Muscle layer of colon (tissue), 2 donors: ENCODE results near the gene DBNL.
A peak's percentile ranks its signal among the peaks of the same experiment; 100 is the strongest.
"Not testable (repeated sequence)": the region's sequence is repeated elsewhere in the genome, so short reads cannot be mapped to it uniquely, and the experiment has no call there.

Source experiments
- H3K27ac ChIP-seq: one replicate; pipeline ENCODE4 v1.7.0; 2013; ENCODE audit warnings: low read depth, mild to moderate bottlenecking, low read length, moderate library complexity
- H3K27me3 ChIP-seq, 2 donors: one replicate each; pipeline ENCODE4 v1.7.0; 2013; ENCODE audit warnings: low read length in 2 of 2, mild to moderate bottlenecking in 2 of 2; ENCODE audit not compliant: insufficient read depth in 2 of 2, control insufficient read depth in 1 of 2
- H3K36me3 ChIP-seq: one replicate; pipeline ENCODE4 v1.7.0; 2013; ENCODE audit warnings: mild to moderate bottlenecking, low read length; ENCODE audit not compliant: insufficient read depth
- H3K4me1 ChIP-seq: one replicate; pipeline ENCODE4 v1.7.0; 2013; ENCODE audit warnings: mild to moderate bottlenecking, low read length; ENCODE audit not compliant: insufficient read depth
- H3K4me3 ChIP-seq, 2 donors: one replicate each; pipeline ENCODE4 v1.7.0; 2013; ENCODE audit warnings: low read length in 2 of 2, low read depth in 1 of 2, mild to moderate bottlenecking in 1 of 2, moderate library complexity in 1 of 2
- H3K9ac ChIP-seq: one replicate; pipeline ENCODE4 v1.7.0; 2013; ENCODE audit warnings: low read length
- H3K9me3 ChIP-seq: one replicate; pipeline ENCODE4 v1.7.0; 2013; ENCODE audit warnings: mild to moderate bottlenecking, low read length
- donor health status: abdominal sarcoma.
- donor health status: Adenocarcinoma of cecum.

The DBNL gene

DNA sequence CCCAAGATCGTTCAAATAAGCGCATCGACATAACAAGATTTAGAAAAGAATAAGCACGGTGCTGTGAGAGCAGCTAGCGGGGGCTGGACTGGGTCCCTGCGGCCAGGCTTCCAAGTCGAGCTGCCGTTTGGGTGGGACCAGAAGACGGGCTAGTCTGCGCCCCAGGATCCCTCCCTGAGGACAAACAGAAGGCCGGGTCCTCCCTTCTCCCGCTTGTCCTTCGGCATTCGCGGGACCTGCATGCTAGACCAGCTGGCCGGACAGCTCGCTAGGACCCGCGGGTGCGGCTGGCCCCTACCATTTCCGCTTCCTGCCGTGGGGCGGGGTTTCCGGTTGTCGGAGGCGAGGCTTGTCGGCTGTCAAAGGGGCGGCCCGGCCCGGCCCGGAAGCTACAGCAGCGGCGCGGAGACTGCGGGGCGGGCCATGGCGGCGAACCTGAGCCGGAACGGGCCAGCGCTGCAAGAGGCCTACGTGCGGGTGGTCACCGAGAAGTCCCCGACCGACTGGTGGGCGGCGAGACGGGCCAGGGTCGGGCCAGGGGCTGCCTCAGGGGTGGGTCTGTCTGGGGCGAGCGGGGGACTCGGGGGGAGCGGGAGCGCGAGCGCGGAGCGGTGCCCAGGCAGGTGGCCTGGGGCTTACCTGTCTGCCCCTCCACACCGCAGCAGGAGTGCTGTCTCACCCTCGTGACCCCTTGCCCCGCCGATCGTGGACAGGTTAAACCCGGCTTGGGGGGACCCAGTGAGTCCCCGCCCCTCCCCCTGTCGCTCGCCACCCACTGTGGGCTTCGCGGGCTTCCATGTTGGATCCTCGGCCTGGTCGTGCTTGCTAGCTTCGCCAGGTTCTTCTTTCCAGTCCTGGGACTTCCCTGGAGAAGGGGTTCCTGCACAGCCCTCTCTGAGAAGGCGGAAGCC lies at the start of gene DBNL:
Gene DBNL, plus strand, starts transcription at position 388 of the 911 bp plus-strand sequence. Its CDS starts 36 bp downstream, at position 424.
- Histone ChIP-seq H3K9me3 (no peaks in the 10 kb centered on the region), H3K4me1 (peaks cover 24% of the 10 kb centered on the region), H3K27ac (peak within 1 kb of the TSS; percentile 86), H3K9ac (peak within 1 kb of the TSS; percentile 82), H3K27me3 (no peaks in the 10 kb centered on the region), H3K4me3 (peak within 1 kb of the TSS; percentile 64 to 92), H3K36me3 (peaks cover 12% of the 10 kb centered on the region)

DNA sequence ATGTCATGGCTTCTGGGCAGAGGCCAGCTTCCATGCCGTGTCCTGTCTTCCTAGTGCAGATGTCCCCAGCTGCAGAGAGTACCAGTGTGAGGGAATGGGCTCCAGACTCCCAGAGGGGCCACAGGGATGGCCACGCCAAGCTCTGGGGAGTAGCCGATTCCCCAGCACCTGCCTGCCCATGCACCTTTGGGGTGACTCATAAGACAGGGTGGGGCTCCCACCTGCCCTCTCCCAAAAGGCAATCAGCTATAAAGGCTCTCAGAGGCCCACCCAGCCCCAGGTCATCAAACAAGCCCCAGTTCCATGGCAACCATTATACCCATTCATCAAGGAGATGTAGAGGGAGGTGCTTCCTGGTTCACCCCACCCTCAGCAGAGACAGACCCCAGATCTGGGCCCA lies 47.0 kb upstream of the DBNL start, which contains the start of gene SPDYE1:
Gene SPDYE1, plus strand, starts transcription at position 366 of the 400 bp plus-strand sequence. CDS start 2,053 bp downstream, outside the sequence.
- not testable (repeated sequence) for H3K4me1 ChIP-seq, H3K9ac ChIP-seq, H3K9me3 ChIP-seq, H3K4me3 ChIP-seq, H3K27ac ChIP-seq, H3K27me3 ChIP-seq, H3K36me3 ChIP-seq

DNA sequence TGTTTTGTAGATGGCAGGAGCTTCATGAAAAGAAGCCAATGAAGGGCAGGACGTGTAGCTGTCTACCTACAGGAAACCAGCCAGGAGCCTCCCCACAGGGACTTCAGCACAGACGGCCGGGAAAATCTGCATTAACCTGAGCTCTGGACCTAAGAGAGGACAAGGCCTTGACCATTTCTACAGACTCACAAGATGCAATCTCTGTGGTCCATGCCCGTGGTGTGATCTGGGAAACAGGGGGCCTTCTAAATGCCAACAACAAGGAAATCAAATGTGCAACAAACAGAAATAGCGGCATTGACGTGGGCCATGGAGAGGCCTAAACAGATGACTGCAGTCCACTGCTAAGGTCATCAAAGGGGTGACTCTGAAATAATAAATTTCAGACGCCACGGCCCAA lies 32.4 kb upstream of the DBNL start:
- H3K9me3 ChIP-seq, H3K4me1 ChIP-seq, H3K9ac ChIP-seq, H3K4me3 ChIP-seq, H3K27me3 ChIP-seq, H3K36me3 ChIP-seq, H3K27ac ChIP-seq: not testable (repeated sequence)

DNA sequence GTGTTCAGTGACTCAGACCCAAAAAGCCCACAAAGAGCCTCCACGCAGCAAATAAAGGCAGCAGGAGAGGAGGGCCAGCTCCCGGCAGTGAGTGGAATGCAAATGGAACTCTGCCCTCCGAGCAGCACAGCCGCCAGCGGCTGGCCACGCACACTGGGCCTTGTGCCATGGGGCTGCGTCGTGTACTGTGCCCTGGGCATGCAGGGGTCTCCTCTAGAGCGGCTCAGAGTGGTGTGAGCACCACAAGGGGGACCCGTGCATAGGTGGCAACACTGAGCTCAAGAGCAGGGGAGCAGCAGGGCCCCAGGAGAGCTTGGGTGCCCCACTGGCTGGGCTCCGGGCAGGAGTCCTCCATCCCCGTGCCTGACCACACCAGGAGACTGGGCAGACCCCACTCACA lies 29.4 kb upstream of the DBNL start:
- not testable (repeated sequence) for H3K36me3 ChIP-seq, H3K9me3 ChIP-seq, H3K4me1 ChIP-seq

DNA sequence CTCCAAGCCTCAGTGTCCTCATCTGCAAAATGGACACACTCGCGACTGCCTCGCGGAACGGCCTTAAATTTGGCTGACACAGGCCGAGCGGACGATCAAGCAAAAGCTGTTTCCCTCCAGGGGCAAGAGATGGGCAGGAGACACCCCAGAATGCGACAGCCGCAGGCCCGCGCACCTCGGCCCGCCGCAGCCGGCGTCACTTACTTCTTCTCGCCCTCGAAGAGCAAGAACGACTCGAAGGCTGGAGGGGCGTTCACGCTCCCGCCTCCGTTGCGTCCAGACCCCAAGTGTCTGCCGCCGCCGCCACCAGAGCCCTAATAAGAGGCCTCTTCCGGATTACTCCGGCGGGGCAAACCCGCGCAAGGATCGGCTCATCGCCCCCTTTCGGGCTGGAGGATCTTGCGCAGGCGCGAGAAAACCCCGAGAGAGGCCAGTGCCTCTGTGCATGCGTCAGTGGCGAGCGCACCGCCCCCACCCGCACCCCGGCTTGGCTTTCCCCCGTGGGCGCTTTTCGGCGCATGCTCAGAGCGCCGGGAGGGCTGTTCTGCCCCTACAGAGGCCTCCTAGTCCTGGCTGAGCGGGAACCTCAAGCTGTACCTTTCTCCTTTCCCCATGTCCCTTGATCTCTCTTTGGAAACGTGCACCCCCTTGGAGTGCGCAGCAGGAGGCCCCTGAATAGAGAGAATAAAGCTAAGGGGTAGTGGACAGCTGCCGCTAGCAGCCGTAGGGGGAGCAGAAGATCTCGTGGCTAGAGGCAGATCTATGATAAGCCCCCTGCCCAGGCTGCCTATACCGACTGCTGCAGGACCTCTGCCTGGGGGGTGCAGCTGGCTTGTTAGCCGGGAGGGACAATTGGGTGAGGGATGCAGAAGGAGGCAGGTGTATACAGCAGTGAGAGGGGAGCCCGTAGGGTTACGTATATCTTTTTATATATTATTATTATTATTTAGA lies 25.4 kb upstream of the DBNL start:
- H3K9me3 ChIP-seq, H3K4me1 ChIP-seq, H3K27me3 ChIP-seq, H3K36me3 ChIP-seq, H3K27ac ChIP-seq: not testable (repeated sequence)
- H3K4me3 ChIP-seq, result peak overlapping the region; percentile 64 to 70
- peak overlapping the region; percentile 61 for H3K9ac ChIP-seq

More for the DNA sequence above, 29.4 kb upstream of the DBNL start:
- H3K4me3 ChIP-seq, H3K27ac ChIP-seq, H3K27me3 ChIP-seq, H3K9ac ChIP-seq: not testable (repeated sequence)

DNA sequence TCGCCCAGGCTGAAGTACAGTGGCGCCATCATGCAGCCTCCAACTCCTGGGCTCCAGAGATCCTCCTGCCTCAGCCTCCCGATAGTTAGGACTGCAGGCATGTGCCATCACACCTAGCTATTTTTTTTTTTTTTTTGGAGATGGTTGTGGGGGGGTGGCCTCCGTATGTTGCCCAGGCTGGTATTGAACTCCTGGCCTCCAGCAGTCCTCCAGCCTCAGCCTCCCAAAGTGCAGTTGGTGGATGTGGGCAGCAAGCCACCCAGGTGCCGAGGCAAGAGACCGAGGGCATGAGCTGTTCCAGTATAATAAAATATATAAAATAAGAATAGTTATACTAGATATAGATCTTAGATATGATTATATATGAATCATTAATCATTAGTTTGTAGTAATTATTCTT lies 24.7 kb upstream of the DBNL start:
- H3K27ac ChIP-seq, H3K9me3 ChIP-seq, H3K9ac ChIP-seq, H3K4me3 ChIP-seq, H3K27me3 ChIP-seq, H3K4me1 ChIP-seq, H3K36me3 ChIP-seq: not testable (repeated sequence)

DNA sequence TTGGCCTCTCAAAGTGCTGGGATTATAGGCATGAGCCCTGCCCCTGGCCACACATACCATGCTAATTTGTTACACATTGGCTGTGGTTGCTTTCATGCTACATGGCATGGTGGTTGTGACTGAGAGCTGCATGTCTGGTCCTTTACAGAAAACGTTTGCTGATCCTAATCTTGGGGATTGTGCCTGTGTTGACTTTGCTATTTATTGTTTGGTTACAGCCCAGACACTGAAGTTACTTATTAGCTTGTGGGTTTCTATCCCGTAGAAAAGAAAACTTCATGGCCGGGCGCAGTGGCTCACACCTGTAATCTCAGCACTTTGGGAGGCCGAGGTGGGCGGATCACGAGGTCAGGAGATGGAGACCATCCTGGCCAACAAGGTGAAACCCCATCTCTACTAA lies 22.4 kb upstream of the DBNL start:
- H3K27me3 ChIP-seq, H3K36me3 ChIP-seq, H3K4me3 ChIP-seq, H3K9me3 ChIP-seq, H3K9ac ChIP-seq, H3K4me1 ChIP-seq, H3K27ac ChIP-seq: not testable (repeated sequence)

DNA sequence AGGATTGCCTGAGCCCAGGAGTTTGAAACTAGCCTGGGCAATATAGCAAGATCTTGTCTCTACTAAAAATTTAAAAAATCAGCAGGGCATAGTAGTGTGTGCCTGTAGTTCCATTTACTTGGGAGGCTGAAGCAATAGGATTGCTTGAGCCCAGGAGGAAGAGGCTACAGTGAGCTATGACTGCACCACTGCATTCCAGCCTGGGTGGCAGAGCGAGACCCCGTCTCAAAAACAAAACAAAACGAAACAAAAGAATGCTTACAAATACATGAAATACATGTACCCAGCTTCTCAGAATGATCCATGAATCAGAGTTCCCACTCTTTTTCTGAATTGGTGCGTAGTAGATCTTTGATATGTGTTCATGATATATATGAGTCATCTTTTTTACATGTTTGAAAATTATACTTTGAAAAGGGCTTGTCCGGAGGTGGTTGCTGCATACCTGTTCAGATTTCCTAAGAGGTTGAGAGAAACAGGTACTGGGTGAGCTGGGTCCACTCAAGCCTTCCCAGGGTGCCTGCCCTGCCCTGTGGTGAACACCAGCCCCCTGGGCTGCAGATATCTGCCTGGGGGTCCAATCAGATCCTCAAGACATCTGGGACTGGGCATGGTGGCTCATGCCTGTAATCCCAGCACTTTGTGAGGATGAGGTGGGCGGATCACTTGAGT lies 21.6 kb upstream of the DBNL start:
- not testable (repeated sequence) for H3K36me3 ChIP-seq, H3K9me3 ChIP-seq, H3K27ac ChIP-seq, H3K9ac ChIP-seq, H3K4me1 ChIP-seq, H3K4me3 ChIP-seq, H3K27me3 ChIP-seq

DNA sequence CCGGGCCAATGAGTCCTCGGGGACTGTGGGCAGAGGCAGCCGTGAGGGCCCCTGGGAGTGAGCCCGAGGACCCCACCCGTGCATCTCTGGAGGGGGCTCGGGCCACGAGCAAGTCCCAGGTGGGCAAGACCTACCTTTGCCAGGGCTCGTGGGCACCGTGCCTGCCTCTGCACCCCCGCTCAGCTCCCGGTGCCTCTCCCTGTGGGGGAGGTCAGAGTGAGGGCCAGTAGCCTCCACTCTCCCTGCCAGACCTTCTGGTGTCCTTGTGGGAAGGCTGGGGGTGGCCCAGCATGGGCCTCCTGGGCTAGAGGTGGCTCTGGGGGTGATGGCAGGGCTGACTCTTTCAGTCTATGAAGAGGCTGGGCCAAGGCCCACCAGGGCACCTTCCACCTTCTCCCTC lies 15.1 kb upstream of the DBNL start:
- not testable (repeated sequence) for H3K9me3 ChIP-seq, H3K27me3 ChIP-seq, H3K4me3 ChIP-seq, H3K27ac ChIP-seq, H3K36me3 ChIP-seq, H3K4me1 ChIP-seq, H3K9ac ChIP-seq

DNA sequence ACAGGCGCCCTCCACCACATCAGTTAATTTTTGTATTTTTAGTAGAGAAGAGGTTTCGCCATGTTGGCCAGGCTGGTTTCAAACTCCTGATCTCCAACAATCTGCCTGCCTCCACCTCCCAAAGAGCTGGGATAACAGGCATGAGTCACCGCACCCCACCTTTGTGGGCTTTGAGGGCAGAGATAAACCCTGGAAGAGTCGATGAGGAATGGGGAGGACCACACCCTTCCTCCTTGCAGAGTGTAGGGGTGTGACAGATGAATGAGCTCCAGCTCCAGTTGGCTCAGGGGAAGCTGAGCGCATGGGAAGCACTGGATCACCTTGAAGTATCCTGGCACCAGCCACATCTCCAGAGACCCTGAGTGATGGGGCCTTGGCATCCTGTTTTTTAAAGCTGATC lies 14.5 kb upstream of the DBNL start:
- not testable (repeated sequence) for H3K27me3 ChIP-seq, H3K9me3 ChIP-seq, H3K4me3 ChIP-seq, H3K4me1 ChIP-seq, H3K36me3 ChIP-seq, H3K27ac ChIP-seq, H3K9ac ChIP-seq

DNA sequence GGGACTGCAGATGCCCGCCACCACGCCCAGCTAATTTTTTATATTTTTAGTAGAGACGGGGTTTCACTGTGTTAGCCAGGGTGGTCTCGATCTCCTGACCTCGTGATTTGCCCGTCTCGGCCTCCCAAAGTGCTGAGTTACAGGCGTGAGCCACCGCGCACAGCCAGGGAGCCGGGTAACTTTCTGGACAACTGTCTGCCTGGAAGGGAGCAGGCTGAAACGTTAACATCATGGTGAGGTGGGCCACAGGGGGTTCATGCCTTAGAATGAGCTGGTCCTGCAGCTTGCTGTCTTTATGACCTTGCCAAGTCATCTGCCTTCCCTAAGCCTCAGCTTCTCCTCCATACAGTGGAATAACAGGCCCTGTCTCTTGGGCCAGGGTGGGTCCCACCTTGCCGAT lies 13.2 kb upstream of the DBNL start:
- H3K27me3 ChIP-seq, H3K36me3 ChIP-seq, H3K9me3 ChIP-seq, H3K9ac ChIP-seq, H3K4me1 ChIP-seq, H3K4me3 ChIP-seq, H3K27ac ChIP-seq: not testable (repeated sequence)
